ENCODE measurements around the gene MYF5. TPM values are rescaled to one million over a fixed set of nuclear protein-coding genes. Genes with fewer than 3 reads are reported as not detected.

MYF5 gene
- total and polyA plus RNA-seq, 2 experiments from 2014 or later: not detected

DNA sequence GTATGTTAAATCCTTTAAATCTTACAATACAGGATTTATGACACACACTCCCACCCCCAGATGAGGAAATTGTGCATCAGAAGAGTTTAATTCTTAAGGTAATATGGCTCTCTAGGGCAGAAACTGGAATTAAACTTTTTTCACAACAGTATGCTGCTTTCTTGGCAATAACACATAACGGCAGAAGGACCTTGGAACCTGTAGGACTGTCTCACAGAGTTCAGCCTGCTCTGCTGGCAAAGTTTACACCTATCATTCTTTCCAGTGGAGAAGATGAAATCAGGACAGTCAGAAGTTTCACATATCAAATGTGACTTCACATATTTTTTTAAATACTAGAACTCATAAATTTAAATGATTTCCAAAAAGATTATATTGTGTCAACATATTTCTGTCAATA is 39.9 kb upstream of the MYF5 start:
- no peak for TF ChIP-seq EZH2phosphoT487 (IDR thresholded peaks at IDR 0.05; ENCODE audit: low read depth, severe bottlenecking, unreplicated experiment)
- TF ChIP-seq EZH2 (IDR thresholded peaks at IDR 0.05; ENCODE audit: borderline replicate concordance): no peak
- TF ChIP-seq, protein P1, sequence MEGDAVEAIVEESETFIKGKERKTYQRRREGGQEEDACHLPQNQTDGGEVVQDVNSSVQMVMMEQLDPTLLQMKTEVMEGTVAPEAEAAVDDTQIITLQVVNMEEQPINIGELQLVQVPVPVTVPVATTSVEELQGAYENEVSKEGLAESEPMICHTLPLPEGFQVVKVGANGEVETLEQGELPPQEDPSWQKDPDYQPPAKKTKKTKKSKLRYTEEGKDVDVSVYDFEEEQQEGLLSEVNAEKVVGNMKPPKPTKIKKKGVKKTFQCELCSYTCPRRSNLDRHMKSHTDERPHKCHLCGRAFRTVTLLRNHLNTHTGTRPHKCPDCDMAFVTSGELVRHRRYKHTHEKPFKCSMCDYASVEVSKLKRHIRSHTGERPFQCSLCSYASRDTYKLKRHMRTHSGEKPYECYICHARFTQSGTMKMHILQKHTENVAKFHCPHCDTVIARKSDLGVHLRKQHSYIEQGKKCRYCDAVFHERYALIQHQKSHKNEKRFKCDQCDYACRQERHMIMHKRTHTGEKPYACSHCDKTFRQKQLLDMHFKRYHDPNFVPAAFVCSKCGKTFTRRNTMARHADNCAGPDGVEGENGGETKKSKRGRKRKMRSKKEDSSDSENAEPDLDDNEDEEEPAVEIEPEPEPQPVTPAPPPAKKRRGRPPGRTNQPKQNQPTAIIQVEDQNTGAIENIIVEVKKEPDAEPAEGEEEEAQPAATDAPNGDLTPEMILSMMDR (IDR thresholded peaks at IDR 0.05; ENCODE audit: poor library complexity): no peak
- H3K4me3 ChIP-seq: no peak overlapping the region
- H3K27ac ChIP-seq: no peak overlapping the region
- H3K79me2 ChIP-seq: no peaks in the 10 kb centered on the region
- H3K9me3 ChIP-seq (ENCODE audit: low read depth): no peaks in the 10 kb centered on the region
- H2AFZ ChIP-seq: no peak overlapping the region
- H3K4me2 ChIP-seq: no peak overlapping the region
- no peaks in the 10 kb centered on the region for H4K20me1 ChIP-seq (ENCODE audit: insufficient read depth, poor library complexity, severe bottlenecking)
- H3K27me3 ChIP-seq: no peaks in the 10 kb centered on the region
- no peaks in the 10 kb centered on the region for H3K9me2 ChIP-seq (replicated peaks; ENCODE audit: insufficient read depth)
- no peaks in the 10 kb centered on the region for H3K36me3 ChIP-seq (replicated peaks; ENCODE audit: insufficient read depth, low read depth)
- 69% methylated on average over 1 of the region's 1 CpG for WGBS (ENCODE audit: low lambda C conversion rate, missing lambda C conversion rate)
- H3K4me1 ChIP-seq (ENCODE audit: insufficient read depth): no peaks in the 10 kb centered on the region
- no peak for DNase-seq (ENCODE audit: low spot score)

DNA sequence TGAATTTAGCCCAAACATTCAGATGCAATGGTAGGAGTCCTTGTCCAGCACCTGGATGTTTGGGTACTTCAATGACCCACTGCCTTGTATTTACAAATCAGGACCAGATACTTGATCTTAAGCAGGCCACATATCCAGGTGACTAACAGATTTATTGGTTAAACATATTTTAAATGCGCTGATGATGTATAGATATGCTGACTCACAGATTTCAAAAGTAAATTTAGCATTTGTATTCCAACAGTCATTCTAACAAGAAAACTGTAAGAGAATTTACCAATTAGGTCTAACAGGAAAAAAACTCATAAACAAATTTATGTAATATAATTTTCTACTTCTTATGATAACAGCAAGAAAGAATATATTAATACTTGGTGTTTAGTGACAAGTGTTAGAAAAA is 38.7 kb upstream of the MYF5 start:
- no peaks in the 10 kb centered on the region for H3K27me3 ChIP-seq
- H3K36me3 ChIP-seq (replicated peaks; ENCODE audit: insufficient read depth, low read depth): no peaks in the 10 kb centered on the region
- no peaks in the 10 kb centered on the region for H3K79me2 ChIP-seq
- TF ChIP-seq EZH2 (IDR thresholded peaks at IDR 0.05; ENCODE audit: borderline replicate concordance) (no peak), EZH2phosphoT487 (IDR thresholded peaks at IDR 0.05; ENCODE audit: low read depth, severe bottlenecking, unreplicated experiment) (no peak)
- TF ChIP-seq, protein P1 (IDR thresholded peaks at IDR 0.05; ENCODE audit: poor library complexity): no peak
- no peaks in the 10 kb centered on the region for H3K4me1 ChIP-seq (ENCODE audit: insufficient read depth)
- no peak for DNase-seq (ENCODE audit: low spot score)
- no peak overlapping the region for H3K27ac ChIP-seq
- no peaks in the 10 kb centered on the region for H3K9me2 ChIP-seq (replicated peaks; ENCODE audit: insufficient read depth)
- H4K20me1 ChIP-seq (ENCODE audit: insufficient read depth, poor library complexity, severe bottlenecking): no peaks in the 10 kb centered on the region
- no peaks in the 10 kb centered on the region for H3K9me3 ChIP-seq (ENCODE audit: low read depth)
- WGBS (ENCODE audit: low lambda C conversion rate, missing lambda C conversion rate): 86% methylated on average over 1 of the region's 1 CpG
- no peak overlapping the region for H3K4me2 ChIP-seq
- H2AFZ ChIP-seq: no peak overlapping the region
- no peak overlapping the region for H3K4me3 ChIP-seq

DNA sequence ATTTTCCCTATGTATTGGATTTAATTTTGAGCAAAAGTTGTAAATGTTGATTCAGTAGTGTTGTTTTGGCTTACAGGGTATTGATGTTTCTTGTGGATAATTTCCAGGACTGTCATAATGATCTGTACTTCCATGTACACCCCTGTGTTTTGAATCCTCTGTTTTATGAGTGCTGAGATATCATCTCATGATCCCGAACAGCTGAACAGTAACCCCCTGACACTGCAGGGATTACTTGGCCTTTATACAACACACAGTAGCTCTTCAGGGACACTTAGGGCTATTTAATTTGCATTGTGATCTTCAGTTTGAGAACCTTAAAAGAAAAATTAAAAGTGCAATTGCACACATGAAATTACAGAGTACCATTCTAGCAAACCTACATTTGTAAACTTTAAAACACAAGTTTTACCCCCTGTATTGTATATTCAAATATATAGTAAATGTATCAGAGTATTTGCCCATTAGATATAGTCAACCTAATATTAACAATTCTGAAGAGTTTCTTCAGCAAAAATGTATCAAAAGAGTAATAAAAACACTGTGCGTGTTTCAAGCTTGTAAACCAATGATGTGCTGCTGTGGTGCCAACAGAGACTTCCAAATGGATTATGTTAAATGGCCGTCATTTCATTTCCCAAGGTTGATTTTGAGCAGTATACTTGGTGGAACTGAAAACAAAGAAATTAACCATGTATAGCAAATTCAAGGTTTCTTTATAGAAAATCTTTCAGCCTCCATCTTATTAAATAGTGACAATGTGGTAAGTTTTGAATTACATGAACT is 37.2 kb upstream of the MYF5 start:
- Histone ChIP-seq H3K4me1 (ENCODE audit: insufficient read depth) (no peaks in the 10 kb centered on the region), H4K20me1 (ENCODE audit: insufficient read depth, poor library complexity, severe bottlenecking) (no peaks in the 10 kb centered on the region), H3K9me2 (replicated peaks; ENCODE audit: insufficient read depth) (no peaks in the 10 kb centered on the region), H3K79me2 (no peaks in the 10 kb centered on the region), H3K4me3 (no peak overlapping the region), H3K27ac (no peak overlapping the region), H3K9me3 (ENCODE audit: low read depth) (no peaks in the 10 kb centered on the region), H2AFZ (no peak overlapping the region), H3K36me3 (replicated peaks; ENCODE audit: insufficient read depth, low read depth) (no peaks in the 10 kb centered on the region), H3K27me3 (no peaks in the 10 kb centered on the region), H3K4me2 (no peak overlapping the region)
- TF ChIP-seq EZH2 (IDR thresholded peaks at IDR 0.05; ENCODE audit: borderline replicate concordance): no peak
- TF ChIP-seq, protein P1 (IDR thresholded peaks at IDR 0.05; ENCODE audit: poor library complexity): no peak
- no peak for TF ChIP-seq EZH2phosphoT487 (IDR thresholded peaks at IDR 0.05; ENCODE audit: low read depth, severe bottlenecking, unreplicated experiment)
- DNase-seq (ENCODE audit: low spot score): no peak
- 84% methylated on average over 3 of the region's 3 CpGs for WGBS (ENCODE audit: low lambda C conversion rate, missing lambda C conversion rate)
